Lung (tissue), 12 donors: ENCODE data around the gene INAFM2. TPM values are rescaled to one million over a fixed set of nuclear protein-coding genes. Genes with fewer than 3 reads are reported as not detected.
A peak's percentile ranks its signal among the peaks of the same experiment; 100 is the strongest.

Experiments
- ATAC-seq: fragments of 200-7000 bp; cut with Tn5 transposase; one replicate; pipeline ENCODE4 v1.9.1; 2020; ENCODE audit warnings: moderate number of reproducible peaks; ENCODE audit not compliant: insufficient read depth, low FRiP score
- DNase-seq, 3 donors: peaks; one replicate each; pipeline ENCODE4 v3.0.0-alpha.2; 2013 to 2017
- H3K27ac ChIP-seq, 2 donors: one replicate each; pipeline ENCODE4 v1.5.1; 2013; ENCODE audit warnings: mild to moderate bottlenecking in 2 of 2, moderate library complexity in 2 of 2, control low read depth in 1 of 2, inconsistent platforms in 1 of 2, low read depth in 1 of 2, low read length in 1 of 2
- H3K27me3 ChIP-seq, 3 donors: one replicate each; pipeline ENCODE4 v1.5.1; 2013; ENCODE audit warnings: low read length in 2 of 3; ENCODE audit not compliant: control insufficient read depth in 3 of 3, insufficient read depth in 3 of 3
- H3K36me3 ChIP-seq, 4 donors: one replicate each; pipeline ENCODE4 v1.5.1; 2013; ENCODE audit warnings: low read length in 4 of 4, mild to moderate bottlenecking in 1 of 4, moderate library complexity in 1 of 4; ENCODE audit not compliant: control insufficient read depth in 4 of 4, insufficient read depth in 4 of 4
- H3K4me1 ChIP-seq, 5 donors: one replicate each; pipeline ENCODE4 v1.5.1; 2013; ENCODE audit warnings: low read length in 5 of 5, mild to moderate bottlenecking in 2 of 5, moderate library complexity in 1 of 5; ENCODE audit not compliant: control insufficient read depth in 5 of 5, insufficient read depth in 5 of 5
- H3K4me3 ChIP-seq: one replicate; pipeline ENCODE4 v1.5.1; 2013; ENCODE audit warnings: mild to moderate bottlenecking, control low read depth, moderate library complexity
- H3K9ac ChIP-seq, 2 donors: one replicate each; pipeline ENCODE4 v1.5.1; 2013; ENCODE audit warnings: low read length in 2 of 2, control low read depth in 1 of 2; ENCODE audit not compliant: insufficient read depth in 1 of 2
- H3K9me3 ChIP-seq, 4 donors: one replicate each; pipeline ENCODE4 v1.5.1; 2013; ENCODE audit warnings: low read length in 3 of 4, mild to moderate bottlenecking in 1 of 4, moderate library complexity in 1 of 4; ENCODE audit not compliant: control insufficient read depth in 4 of 4, insufficient read depth in 3 of 4
- CTCF ChIP-seq: IDR thresholded peaks from 2 replicates; pipeline ENCODE4 v1.5.1; 2012; ENCODE audit warnings: mild to moderate bottlenecking; ENCODE audit errors: control extremely low read depth, extremely low read depth
- WGBS, 2 donors: extraction: QIAGEN DNeasy Blood & Tissue Kit; methylation state at CpG; one replicate each; pipeline ENCODE4 v1.1.7; 2013; 5-methylcytosine and 5-hydroxymethylcytosine counted together
- polyA plus RNA-seq, 2 donors: library from polyadenylated mRNA; stranded (reverse); fragments of 200-250 nt; gene quantifications; one replicate each; pipeline ENCODE4 v1.2.1, GENCODE V29; 2013
- total RNA-seq, 2 donors: library from RNA; depleted of rRNA in 1 of 2; stranded (reverse); fragments of >200 nt in 1 of 2; gene quantifications; one replicate each; pipeline ENCODE4 v1.2.1, GENCODE V29; 2014 to 2021
- donor health status: control.
- donor health status: control.
- donor health status: Bipolar disorder and iron deficiency.
- donor health status: healthy.
- donor health status: DM: yes; HTN: yes; CAD: no.

The INAFM2 gene
- total and polyA plus RNA-seq, 4 donors = 12.8 to 31.1 (median 19.0) TPM

DNA sequence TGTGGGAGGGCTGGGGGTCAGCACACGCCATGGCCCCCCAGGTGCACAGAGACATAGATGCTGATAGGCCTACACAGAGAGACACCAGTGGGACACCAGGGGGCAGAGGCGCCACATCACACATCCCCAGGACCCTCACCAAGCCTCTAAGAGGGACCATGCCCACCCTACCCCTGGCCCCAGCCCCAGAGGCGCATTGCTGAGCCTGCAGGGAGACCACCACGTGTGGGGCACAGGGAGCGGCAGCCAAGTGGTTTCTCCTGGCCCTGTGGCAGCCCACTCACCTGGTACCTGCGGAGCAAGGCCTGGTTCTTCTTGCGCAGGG lies 16.1 kb downstream of the INAFM2 start:
- H3K4me1 ChIP-seq = peaks cover 5 to 71% (median 53%) of the 10 kb centered on the region in 5 donors
- ATAC-seq (no peak), DNase-seq (no peak)
- peaks cover 0 to 18% (median 0%) of the 10 kb centered on the region in 4 donors for H3K36me3 ChIP-seq
- no peak overlapping the region for H3K4me3 ChIP-seq
- no peaks in the 10 kb centered on the region for H3K9me3 ChIP-seq
- 88 to 89% methylated on average over 7 of the region's 7 CpGs for WGBS, 2 donors
- H3K27ac ChIP-seq = peak overlapping the region; percentile 91 to 97
- TF ChIP-seq CTCF = no peak
- no peaks in the 10 kb centered on the region for H3K27me3 ChIP-seq
- no peak overlapping the region for H3K9ac ChIP-seq

DNA sequence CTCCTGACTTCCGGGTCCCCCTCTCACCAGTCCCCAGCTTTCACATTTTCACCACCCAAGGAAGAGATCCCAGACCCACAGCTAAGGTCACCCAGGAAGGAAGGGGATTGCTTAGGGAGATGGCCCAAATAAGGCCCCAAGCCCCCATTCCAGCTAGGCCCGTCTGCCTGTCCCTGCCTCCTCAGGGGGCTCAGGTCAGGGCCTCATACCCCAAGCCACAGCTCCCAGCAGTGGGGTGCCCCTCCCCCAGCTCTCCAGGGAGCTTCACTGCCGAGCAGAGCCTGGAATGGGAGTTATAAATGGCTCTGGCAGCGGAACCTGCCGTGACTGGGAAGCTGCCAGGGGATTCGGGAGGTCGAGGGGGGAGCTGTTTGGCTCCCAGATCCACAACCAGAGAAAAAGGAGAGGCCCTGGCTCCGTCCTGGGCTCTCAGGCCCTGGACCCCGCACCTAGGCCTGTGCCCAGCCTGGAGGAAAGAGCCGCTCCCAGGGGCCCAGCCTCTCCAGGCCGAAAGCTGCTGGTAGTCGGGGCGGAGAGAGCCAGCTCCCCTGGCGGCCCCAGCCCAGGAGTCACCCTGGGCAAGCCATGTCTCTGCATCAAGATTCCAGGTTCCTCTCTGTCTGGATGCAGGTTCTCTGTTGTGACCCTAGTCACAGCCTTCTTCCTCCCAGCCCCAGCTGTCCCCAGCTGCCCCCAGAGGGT lies 16.7 kb downstream of the INAFM2 start:
- Histone ChIP-seq H3K27ac (peak overlapping the region; percentile 91 to 97), H3K4me1 (peaks cover 5 to 65% (median 50%) of the 10 kb centered on the region in 5 donors), H3K9ac (no peak overlapping the region), H3K36me3 (peaks cover 0 to 16% (median 0%) of the 10 kb centered on the region in 4 donors), H3K4me3 (peak overlapping the region; percentile 34), H3K9me3 (no peaks in the 10 kb centered on the region), H3K27me3 (no peaks in the 10 kb centered on the region)
- 32 to 66% methylated on average over 14 of the region's 14 CpGs for WGBS, 2 donors
- peak; percentile 5 for ATAC-seq
- DNase-seq = peak; percentile 79 to 89 (median 82)
- TF ChIP-seq CTCF = no peak

DNA sequence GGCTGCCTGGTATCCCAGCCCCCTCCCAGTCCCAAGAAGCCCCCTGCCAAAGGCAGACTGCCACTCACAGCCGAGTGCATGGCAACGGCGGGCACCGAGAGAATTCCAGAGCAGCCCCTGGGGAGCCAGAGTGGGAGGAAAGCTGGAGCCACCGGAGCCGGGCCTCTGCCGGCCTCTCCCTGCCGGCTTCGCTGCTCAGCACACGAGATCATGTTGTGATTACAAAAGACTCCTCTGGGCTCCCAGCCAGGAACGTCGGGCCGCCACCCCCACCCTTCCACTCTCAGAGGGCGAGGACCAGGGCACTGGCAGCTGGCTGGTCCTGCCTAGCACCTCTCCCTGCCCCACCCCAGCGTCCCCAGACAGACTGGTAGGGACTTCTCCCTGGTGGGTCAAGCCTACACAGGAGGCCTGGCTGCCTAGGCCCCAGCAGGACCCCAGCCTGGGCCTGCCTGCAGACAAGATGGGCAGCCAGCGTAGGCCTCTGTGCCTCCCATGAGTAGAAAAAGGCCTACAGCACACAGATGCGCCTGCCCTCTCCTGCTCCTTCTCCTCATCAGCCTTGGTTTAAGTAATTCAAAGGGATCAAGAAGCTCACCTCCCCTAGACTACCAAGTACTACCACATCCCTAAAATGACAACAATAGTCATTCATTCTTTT lies 17.4 kb downstream of the INAFM2 start, which contains the start of gene CCDC9B:
TSS of gene CCDC9B (minus strand) at position 200 of the 661 bp plus-strand sequence. CDS start at position 80, 120 bp downstream.
- WGBS, 2 donors = 18 to 23% methylated on average over 17 of the region's 17 CpGs

More for the DNA sequence above, 17.4 kb downstream of the INAFM2 start, which contains the start of gene CCDC9B:
- no peaks in the 10 kb centered on the region for H3K9me3 ChIP-seq
- TF ChIP-seq CTCF = no peak
- peak; percentile 71 for ATAC-seq
- H3K9ac ChIP-seq = no peak within 1 kb of the TSS
- peaks cover 5 to 58% (median 43%) of the 10 kb centered on the region in 5 donors for H3K4me1 ChIP-seq
- DNase-seq = peak; percentile 92 to 95 (median 93)
- H3K4me3 ChIP-seq = peak within 1 kb of the TSS; percentile 34
- peaks cover 0 to 10% (median 0%) of the 10 kb centered on the region in 4 donors for H3K36me3 ChIP-seq
- no peaks in the 10 kb centered on the region for H3K27me3 ChIP-seq
- H3K27ac ChIP-seq = peak within 1 kb of the TSS; percentile 91 to 97
